A673 (cell line): Measurements from ENCODE around the gene GALNT14.

Experiments
- CTCF ChIP-seq: fragments of 300-800, 200-600 bp; sonication (generic); conservative IDR thresholded peaks from 2 replicates; pipeline ENCODE4 v1.5.1; 2017; ENCODE audit warnings: low read depth, mild to moderate bottlenecking, antibody characterized with exemption, low read length, moderate library complexity, mixed read lengths
- EZH2 ChIP-seq: fragments of 200-600 bp; sonication (generic); IDR thresholded peaks from 2 replicates; pipeline ENCODE4 v1.6.1; 2017; ENCODE audit warnings: borderline replicate concordance, low read depth, mild to moderate bottlenecking, mixed read lengths, antibody characterized with exemption, low read length; ENCODE audit not compliant: poor library complexity, severe bottlenecking

GRCh38 chr2:30986231-30986580, 152.0 kb downstream of the GALNT14 start:
- no peak for TF ChIP-seq EZH2
- TF ChIP-seq CTCF: no peak
